Hematopoietic multipotent progenitor cell treated with erythropoietin and hydrocortisone succinate and interleukin-3 and kit ligand, for 8 days (in vitro differentiated cells): ENCODE measurements around the gene NTN5.

ENCODE experiments used
- DNase-seq: peaks from one replicate; pipeline ENCODE4 v3.0.0-alpha.2; 2015

NTN5 gene

GRCh38 chr19:48613024-48613851 is 59.6 kb downstream of the NTN5 start:
- no peak for DNase-seq

- no peak for DNase-seq
Measured at GRCh38 chr19:48611872-48612271, 60.9 kb downstream of the NTN5 start.
